H54 (cell line): ENCODE data around the gene SEMA5A.

ENCODE experiments used
- DNase-seq: peaks from one replicate; pipeline ENCODE4 v3.0.0; 2011; ENCODE audit warnings: low spot score, mixed read lengths; ENCODE audit not compliant: insufficient read length
- FAIRE-seq: peaks from 3 replicates; lab custom pipeline; 2011; peaks lifted over from hg19 to GRCh38; lab: Jason Lieb, UNC
- POLR2A ChIP-seq: IDR thresholded peaks from 2 replicates; pipeline ENCODE4 v1.6.1; 2011; ENCODE audit warnings: low read depth, mild to moderate bottlenecking, low read length

The SEMA5A gene

GRCh38 chr5:9559965-9560364 lies 14.1 kb upstream of the SEMA5A start:
- FAIRE-seq (no peak), DNase-seq (no peak)
- TF ChIP-seq POLR2A = no peak

DNA sequence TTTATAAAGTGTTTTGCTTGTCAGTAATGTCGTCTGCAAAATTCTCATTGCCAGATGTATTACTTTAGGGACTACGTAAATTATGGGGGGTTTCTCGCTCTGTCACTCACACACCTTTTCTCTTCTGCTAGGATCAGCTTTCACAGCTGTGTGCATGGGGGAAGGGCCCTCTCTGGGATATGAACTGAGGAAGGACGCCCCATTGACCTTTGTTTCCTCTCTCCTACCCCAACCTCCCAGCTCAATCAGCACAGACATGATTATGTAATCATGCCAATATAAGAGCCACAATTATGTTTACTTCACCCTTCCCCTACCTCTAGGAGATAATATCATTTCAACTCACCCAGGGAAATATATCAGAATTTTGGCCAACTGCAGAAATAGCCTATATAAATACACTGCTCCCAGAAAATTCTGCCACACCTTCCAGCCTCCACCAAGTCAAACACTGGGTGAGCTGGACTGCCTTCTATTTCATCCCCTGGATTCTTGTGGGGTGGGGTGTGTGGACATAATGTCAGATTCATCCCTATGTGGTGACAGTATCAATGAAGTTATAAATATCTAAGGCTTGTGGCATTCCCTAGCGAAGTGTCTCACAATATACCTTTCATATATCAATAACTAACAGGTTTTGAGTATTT lies 12.6 kb upstream of the SEMA5A start:
- TF ChIP-seq POLR2A = no peak
- FAIRE-seq (no peak), DNase-seq (no peak)

- no peak for FAIRE-seq
- DNase-seq = no peak
Observed at GRCh38 chr5:9557696-9558095, 11.8 kb upstream of the SEMA5A start.

GRCh38 chr5:9555961-9556360 lies 10.1 kb upstream of the SEMA5A start:
- FAIRE-seq = no peak
- DNase-seq = no peak
- TF ChIP-seq POLR2A = no peak

More at GRCh38 chr5:9557696-9558095, 11.8 kb upstream of the SEMA5A start:
- TF ChIP-seq POLR2A = no peak

DNA sequence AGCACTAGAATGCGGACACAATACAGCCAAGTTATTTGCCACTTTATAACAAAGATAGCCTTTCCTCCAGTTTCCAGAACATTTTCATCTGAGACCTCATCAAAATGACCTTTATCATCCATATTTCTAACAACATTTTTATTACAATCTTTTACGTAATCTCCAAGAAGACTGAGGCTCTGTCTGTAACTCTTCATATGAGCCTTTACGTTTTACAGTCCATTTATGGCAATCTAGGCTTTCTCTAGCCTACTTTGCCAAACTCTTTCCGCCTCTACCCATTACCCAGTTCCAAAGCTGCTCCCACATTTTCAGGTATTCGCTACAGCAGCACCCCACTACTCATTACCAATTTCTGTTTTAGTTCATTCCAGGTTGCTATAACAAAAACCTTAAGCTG lies 8.2 kb upstream of the SEMA5A start:
- no peak for DNase-seq
- FAIRE-seq = no peak
- TF ChIP-seq POLR2A = no peak

DNA sequence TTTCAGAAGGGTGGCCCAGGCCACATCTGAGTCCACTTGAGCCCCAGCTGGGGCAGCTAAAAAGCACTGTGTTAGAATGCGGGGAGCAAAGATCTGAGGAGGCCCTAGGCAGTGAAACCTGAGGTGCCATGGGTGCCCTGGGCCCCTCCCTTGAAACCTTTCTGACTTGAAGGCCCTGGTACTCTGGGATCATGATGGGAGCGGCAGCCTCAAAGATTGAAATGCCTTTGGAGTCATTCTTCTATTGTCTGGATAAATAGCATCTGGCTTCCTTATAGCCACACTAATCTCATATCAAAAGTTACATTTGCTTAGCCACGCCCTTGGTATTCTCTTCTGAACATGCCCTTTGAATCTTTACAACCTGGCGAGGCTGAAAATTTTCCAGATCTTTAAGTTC lies 7.7 kb upstream of the SEMA5A start:
- FAIRE-seq = no peak
- no peak for TF ChIP-seq POLR2A
- DNase-seq = no peak

GRCh38 chr5:9551567-9552537 lies 6.0 kb upstream of the SEMA5A start:
- TF ChIP-seq POLR2A = no peak
- DNase-seq = no peak
- no peak for FAIRE-seq

- no peak for DNase-seq
- no peak for TF ChIP-seq POLR2A
- FAIRE-seq = no peak
Observed at GRCh38 chr5:9549941-9550340, 4.1 kb upstream of the SEMA5A start.

DNA sequence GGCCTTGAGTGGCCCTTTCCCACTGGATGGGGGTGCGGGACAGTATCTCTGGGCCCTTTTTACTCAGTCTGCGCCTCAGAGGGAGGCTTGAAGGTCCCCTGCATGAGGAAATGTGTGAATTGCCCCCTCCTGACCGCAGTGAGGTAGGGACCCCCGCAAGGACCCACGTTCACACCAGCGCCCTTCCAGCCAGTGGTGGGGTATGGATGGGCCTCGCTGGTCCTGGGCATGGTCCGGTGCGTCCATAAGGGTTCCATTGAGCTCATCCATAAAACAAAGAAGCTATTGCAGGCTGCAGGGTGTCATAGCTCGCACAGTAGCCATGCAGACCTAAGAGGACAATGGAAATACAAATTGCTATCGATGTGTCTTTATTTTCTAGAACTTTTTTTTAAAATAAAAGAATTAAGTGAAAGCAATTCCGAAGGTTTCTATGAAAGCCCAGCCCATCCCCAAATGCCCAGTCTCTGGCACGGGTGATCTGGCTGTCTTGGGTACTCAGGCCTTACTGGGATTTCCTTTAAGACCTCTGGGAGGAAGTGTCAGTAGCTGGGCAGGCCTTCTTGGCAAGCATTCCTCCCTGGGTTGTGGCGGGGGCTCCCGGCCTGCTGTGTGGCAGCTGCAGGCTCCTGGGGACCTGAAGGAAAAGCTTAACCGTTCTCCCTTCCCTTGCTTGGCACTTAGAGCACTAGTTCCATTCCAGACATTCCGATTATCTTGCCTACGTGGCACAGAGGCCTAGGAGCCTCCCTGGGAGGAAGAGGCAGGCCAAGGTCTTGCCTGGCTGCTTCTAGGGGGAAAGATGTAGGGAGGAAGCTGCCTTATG lies 1.5 kb upstream of the SEMA5A start:
- FAIRE-seq (no peak), DNase-seq (no peak)
- no peak for TF ChIP-seq POLR2A

DNA sequence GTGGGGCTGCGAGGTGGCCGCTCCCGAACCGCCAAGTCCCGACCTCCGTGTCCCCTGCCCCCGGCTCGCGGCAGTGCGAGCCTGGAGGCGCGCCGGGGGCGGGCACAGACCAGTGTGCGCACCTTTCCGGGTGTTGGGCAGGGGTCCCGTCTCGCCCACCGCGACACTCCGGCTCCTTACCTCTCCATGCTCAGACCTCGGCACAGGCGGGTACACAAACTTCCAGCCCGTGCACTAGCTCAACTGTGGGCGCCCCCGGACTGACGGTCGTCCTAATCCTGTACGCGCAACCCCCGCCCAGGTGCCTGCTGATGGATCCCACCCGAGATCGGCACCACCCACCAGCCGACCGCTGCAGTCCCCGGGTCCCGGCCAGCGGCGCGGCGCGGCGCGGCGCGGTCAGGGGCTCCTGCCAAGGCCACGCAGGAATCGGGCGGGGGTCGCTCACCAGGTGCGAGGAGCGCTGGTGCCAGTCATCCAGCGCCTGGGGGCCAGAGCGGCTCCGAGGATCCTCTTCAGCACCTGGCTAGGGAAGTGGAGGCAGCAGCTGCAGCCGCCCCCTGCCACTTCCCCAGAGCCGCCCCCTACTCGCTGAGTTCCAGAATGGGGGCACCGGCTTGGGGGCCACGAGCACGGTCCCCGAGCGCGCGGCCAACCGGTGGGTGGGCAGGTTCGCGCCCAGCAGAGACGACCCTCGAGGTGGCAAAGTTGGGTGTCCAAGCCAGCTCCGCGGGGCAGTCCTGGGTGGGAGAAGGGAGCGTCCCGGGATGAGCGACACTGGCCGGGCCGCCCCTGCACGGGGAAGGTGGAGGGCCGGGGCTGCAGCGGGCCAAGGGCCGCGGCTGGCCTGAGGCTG lies 511 bp downstream of the SEMA5A start:
- DNase-seq = no peak
- TF ChIP-seq POLR2A = no peak
- no peak for FAIRE-seq

GRCh38 chr5:9544502-9545135 lies 1.3 kb downstream of the SEMA5A start:
- no peak for FAIRE-seq
- peak; percentile 75 for DNase-seq
- TF ChIP-seq POLR2A = 0 out of 2 replicates have a peak, but pooled peaks have one; percentile 10

GRCh38 chr5:9544056-9544455 lies 1.8 kb downstream of the SEMA5A start:
- no peak for FAIRE-seq
- no peak for DNase-seq
- no peak for TF ChIP-seq POLR2A
